Stimulated activated CD4-positive, alpha-beta T cell treated with anti-CD3 and anti-CD28 coated beads, Interleukin-15, amount 100 ng/mL, for 24 hours (primary cell): ENCODE results near the gene PPARA.

ENCODE experiments used
- DNase-seq: peaks from one replicate; pipeline ENCODE4 v3.0.0-alpha.2; 2020

Gene PPARA

GRCh38 chr22:46224044-46224897 lies 73.9 kb downstream of the PPARA start:
- DNase-seq = no peak

GRCh38 chr22:46224898-46225290 lies 74.6 kb downstream of the PPARA start:
- DNase-seq = no peak

GRCh38 chr22:46225631-46226030 lies 75.3 kb downstream of the PPARA start:
- DNase-seq = no peak

GRCh38 chr22:46226577-46226976 lies 76.3 kb downstream of the PPARA start:
- no peak for DNase-seq

GRCh38 chr22:46229701-46230100 lies 79.4 kb downstream of the PPARA start:
- no peak for DNase-seq

DNA sequence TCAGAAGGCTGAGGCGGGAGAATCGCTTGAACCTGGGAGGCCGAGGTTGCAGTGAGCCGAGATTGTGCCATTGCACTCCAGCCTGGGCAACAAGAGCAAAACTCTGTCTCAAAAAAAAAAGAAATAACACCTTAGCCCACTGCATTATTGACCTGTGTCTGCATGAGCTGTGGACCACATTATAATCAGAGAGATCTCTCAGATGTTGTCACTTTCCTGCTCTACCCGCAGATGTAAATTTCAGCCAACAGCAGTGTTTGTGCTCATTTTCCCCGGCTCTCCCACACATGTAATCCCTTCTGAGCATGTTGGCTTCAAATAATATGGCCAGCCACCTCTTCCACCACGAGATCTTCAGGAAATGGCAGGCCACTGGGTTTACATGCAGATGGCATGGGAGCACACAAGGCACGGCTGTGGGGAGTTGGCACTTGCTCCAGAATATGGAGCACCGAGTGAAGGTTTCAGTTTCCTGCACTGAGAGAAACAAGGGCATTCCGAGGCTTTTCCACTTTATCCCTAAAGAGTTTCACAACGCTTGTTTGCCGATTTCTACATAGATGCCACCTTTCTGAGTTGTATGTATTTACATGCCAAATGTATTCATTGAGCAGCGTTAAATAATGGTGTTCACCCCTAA lies 80.1 kb downstream of the PPARA start:
- no peak for DNase-seq

- DNase-seq = no peak
Measured at GRCh38 chr22:46233231-46233630, 82.9 kb downstream of the PPARA start.

DNA sequence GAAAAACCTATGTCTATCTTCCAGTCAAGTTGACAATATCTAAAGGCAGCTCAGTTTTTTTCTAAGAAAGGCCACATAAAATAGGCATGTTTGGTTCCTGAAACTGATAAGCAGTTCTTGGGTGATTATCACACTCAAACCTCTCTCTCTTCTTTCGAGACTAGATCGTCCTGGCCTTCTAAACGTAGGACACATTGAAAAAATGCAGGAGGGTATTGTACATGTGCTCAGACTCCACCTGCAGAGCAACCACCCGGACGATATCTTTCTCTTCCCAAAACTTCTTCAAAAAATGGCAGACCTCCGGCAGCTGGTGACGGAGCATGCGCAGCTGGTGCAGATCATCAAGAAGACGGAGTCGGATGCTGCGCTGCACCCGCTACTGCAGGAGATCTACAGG lies 84.6 kb downstream of the PPARA start:
- DNase-seq = no peak

DNA sequence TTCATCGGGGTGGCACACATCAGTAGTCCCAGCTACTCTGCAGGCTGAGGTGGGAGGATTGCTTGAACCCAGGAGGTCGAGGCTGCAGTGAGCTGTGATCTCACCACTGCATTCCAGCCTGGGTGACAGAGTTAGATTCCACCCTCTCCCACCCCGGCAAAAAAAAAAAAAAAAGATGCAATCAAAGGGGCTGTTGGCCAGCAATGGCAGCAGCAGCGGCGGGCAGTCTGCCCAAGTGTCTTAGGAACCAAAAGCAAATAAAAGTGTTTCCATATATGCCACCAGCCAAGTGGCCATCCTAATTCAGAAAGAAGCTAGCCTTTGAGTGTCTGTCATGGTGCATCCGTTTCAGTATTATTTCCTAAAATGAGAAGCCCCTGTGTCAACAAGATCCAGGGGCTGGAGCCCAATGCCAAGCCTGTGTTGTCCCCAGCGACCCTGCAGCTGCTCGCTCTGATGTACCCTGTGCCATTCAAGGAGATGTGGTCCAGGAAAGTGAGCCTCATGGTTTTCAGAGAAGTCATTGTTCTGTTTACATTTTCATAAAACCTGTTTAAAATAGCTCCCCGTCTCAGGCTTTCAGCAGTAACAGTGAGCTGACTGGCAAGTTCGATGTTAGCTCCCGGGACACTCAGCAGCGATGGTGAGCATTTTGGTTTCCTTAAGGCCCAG lies 87.3 kb downstream of the PPARA start:
- no peak for DNase-seq

GRCh38 chr22:46238541-46238940 lies 88.2 kb downstream of the PPARA start:
- DNase-seq = no peak

- DNase-seq = no peak
Measured at GRCh38 chr22:46239261-46240048, 89.1 kb downstream of the PPARA start.

DNA sequence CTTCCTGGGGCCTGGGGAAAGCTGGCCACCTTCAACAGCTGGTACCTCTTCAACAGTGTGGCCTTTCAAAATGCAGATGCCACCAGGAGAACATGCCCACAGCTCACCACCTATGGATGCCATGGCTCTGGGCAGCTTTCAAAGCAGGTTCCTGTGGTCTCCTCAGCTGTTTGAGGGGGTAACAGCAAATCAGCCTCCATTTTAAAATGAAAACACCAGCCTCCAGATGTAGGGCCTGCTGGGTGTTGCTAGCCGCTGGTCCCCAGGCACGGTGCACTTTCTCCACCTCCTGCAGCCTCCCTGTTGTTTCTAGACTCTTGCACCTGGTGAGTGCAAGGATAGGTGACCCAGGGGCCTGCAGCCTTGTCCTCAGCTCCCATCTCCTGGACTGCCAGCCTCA lies 89.7 kb downstream of the PPARA start:
- no peak for DNase-seq

GRCh38 chr22:46240506-46240905 lies 90.2 kb downstream of the PPARA start:
- no peak for DNase-seq

GRCh38 chr22:46240907-46241306 lies 90.6 kb downstream of the PPARA start:
- DNase-seq = no peak

DNA sequence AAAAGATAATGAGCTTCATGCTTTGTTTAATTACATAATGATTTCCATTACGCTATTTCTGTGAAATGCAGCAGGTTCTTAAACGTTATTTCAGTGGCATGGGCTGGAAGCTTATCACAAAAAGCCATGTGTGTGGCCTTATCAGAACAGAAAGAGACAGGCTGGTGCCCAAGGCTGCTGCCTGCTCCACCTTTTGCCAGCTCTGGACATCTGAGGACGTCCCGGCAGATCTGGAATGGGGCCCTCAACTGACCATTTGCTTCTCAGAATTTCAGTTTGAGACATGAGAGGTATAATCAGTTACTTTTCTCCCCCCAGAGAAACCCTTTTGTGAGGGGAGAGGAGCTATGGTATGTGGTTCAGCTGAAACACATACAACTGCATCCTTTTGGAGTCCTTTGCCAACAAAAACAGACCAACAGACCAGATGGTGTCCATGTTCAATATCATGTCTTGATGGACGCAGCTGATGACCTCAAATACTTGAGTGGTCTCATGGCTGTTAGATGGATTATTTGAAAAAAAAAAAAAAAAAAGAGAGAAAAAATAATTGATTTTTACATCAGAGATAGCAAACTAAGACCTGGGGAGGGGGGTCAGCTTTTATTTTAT lies 91.2 kb downstream of the PPARA start:
- DNase-seq = no peak

DNA sequence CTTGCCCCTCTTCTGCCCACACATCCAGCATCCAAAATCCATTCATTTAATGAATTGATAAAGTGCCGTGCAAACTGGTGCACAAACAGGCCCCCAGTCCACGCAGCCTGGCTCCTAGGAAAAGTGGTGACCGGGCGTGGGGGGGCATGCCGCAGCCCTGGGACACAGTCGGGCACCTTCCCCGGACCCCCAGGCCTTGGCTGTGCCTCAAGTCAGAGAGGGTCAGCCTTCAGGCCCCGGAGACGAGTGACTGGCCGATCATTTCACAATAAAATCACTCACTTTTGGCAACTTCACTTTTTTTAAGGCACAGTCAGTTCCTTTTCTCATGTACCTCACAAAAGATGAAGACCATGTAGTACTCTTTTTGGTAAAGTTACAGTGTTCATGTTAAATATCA lies 91.8 kb downstream of the PPARA start:
- DNase-seq = no peak

DNA sequence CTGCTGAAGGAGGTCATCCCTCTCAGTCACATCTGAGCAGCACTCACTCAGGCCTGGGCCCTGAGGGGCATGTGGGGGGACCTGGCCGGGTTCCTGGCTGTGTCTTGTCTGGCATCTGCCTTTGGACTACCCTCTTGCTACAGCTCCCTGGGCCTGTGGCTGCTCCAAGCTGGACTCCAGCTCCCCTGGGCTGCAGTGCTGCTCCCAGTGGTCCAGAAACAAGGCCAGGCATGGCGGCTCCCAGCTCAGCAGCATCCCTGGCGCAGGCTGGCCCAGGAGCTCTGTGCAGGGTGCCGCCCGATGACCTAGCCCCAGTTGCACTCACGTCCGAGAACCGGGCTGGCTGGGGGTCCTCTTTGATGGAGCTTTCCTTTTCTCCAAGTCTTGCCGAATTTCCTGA lies 94.4 kb downstream of the PPARA start:
- DNase-seq = no peak

DNA sequence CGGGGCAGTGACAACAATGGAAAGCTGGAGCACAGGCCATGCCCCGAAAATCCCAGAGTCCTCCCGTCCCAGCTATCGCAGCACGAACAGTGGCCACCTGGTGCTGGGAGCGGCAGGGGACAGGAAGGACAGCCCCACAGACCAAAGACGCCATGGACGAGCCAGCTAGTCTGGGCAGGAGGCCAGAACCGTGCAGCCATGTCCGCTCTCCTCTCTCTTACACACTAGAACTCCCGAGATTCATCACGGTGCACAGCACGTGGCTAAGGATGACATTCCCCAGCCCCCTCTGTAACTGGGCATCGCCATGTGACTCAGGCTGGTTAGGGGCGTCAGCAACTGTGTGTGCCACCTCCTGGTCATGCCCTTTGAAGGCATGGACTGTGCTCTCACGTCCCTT lies 95.2 kb downstream of the PPARA start:
- no peak for DNase-seq

GRCh38 chr22:46246178-46246577 lies 95.9 kb downstream of the PPARA start:
- DNase-seq = no peak

- DNase-seq = no peak
Measured at GRCh38 chr22:46247443-46247975, 97.2 kb downstream of the PPARA start.

GRCh38 chr22:46250035-46250782 lies 99.9 kb downstream of the PPARA start, which contains the start of gene CDPF1:
TSS of gene CDPF1 (minus strand) at chr22:46250293. CDS start at chr22:46248284, 2,009 bp downstream.
- peak; percentile 95 for DNase-seq

GRCh38 chr22:46250783-46251125 lies 100.4 kb downstream of the PPARA start:
- DNase-seq = peak; percentile 27
